Panc1 (cell line): ENCODE measurements around the gene SLIT3. TPM values are rescaled to one million over a fixed set of nuclear protein-coding genes. Genes with fewer than 3 reads are reported as not detected.

Source experiments
- ATAC-seq: fragments of 200-7000 bp; cut with Tn5 transposase; 2 replicates; pipeline ENCODE4 v1.9.1; 2020; ENCODE audit warnings: mild to moderate bottlenecking, moderate library complexity
- BruUV-seq: library from RNA; stranded (reverse); fragments of 400-500 nt; replicated peaks from 2 replicates; lab custom pipeline; 2021; lab: Mats Ljungman, UMichigan
- CTCF ChIA-PET: fragments of 300-600 bp; sonication (Branson Sonifier 250); formaldehyde crosslinking; loops from one replicate; lab custom pipeline; 2022; ENCODE audit warnings: antibody characterized with exemption; lab: Charles Lee
- POLR2A ChIA-PET: fragments of 300-600 bp; sonication (Branson Sonifier 250); formaldehyde crosslinking; loops from one replicate; lab custom pipeline; 2022; ENCODE audit warnings: antibody characterized with exemption; lab: Charles Lee
- DNase-seq: peaks from one replicate; pipeline ENCODE4 v3.0.0-alpha.2; 2010; ENCODE audit warnings: low read depth, low spot score
- H3K27ac ChIP-seq: 2 replicates; pipeline ENCODE4 v1.5.1; 2011; ENCODE audit warnings: mild to moderate bottlenecking, low read length, inconsistent platforms
- H3K27me3 ChIP-seq: fragments of 200-500 bp; sonication (Bioruptor generic); 2 replicates; pipeline ENCODE4 v1.6.0; 2014; ENCODE audit warnings: low read length, inconsistent platforms; ENCODE audit not compliant: control insufficient read depth, insufficient read depth
- H3K36me3 ChIP-seq: fragments of 200-500 bp; sonication (Bioruptor generic); 2 replicates; pipeline ENCODE4 v1.5.1; 2014; ENCODE audit warnings: inconsistent platforms, mild to moderate bottlenecking, low read length, moderate library complexity; ENCODE audit not compliant: control insufficient read depth, insufficient read depth
- H3K4me1 ChIP-seq: 2 replicates; pipeline ENCODE4 v1.5.1; 2011; ENCODE audit warnings: inconsistent platforms, mild to moderate bottlenecking, low read length, moderate library complexity; ENCODE audit not compliant: control insufficient read depth, insufficient read depth
- H3K4me3 ChIP-seq, 2 experiments: 2 replicates each; pipeline ENCODE4 v1.5.1; 2011 to 2012; ENCODE audit warnings: low read depth in 2 of 2, low read length in 2 of 2, mild to moderate bottlenecking in 2 of 2, inconsistent platforms in 1 of 2, moderate library complexity in 1 of 2
- H3K9me3 ChIP-seq: fragments of 200-500 bp; sonication (Bioruptor generic); 2 replicates; pipeline ENCODE4 v1.5.1; 2014; ENCODE audit warnings: low read depth, mild to moderate bottlenecking, inconsistent platforms, low read length, moderate library complexity; ENCODE audit not compliant: control insufficient read depth, insufficient read depth
- CTCF ChIP-seq: fragments of 450-650 bp; IDR thresholded peaks from 2 replicates; pipeline ENCODE4 v1.5.1; 2017; ENCODE audit warnings: mild to moderate bottlenecking
- POLR2AphosphoS5 ChIP-seq: IDR thresholded peaks from 2 replicates; pipeline ENCODE4 v1.6.1; 2012; ENCODE audit warnings: mild to moderate bottlenecking, low read depth, low read length, moderate library complexity
- SIN3A ChIP-seq: IDR thresholded peaks from 2 replicates; pipeline ENCODE4 v1.6.1; 2012; ENCODE audit warnings: low read depth, mild to moderate bottlenecking, low read length, moderate library complexity, borderline replicate concordance; ENCODE audit not compliant: insufficient read depth
- TCF7L2 ChIP-seq: IDR thresholded peaks from 2 replicates; pipeline ENCODE4 v1.6.1; 2011; ENCODE audit warnings: mild to moderate bottlenecking, low read depth, low read length, inconsistent platforms
- in situ Hi-C: cut with HindIII; loops from 2 replicates; pipeline ENCODE4 v1.10.0; 2016; ENCODE audit warnings: low sequenced_read_pairs, low pct_unique_long_range_greater_than_20kb
- intact Hi-C: fragments of 100-400 bp; cut with micrococcal nuclease; formaldehyde crosslinking; loops from one replicate; pipeline ENCODE4 v1.10.0; 2022; ENCODE audit not compliant: unreplicated experiment
- total RNA-seq: library from RNA; stranded (reverse); gene quantifications from one replicate; pipeline ENCODE4 v1.2.1, GENCODE V29; 2021; ENCODE audit not compliant: unreplicated experiment
- TF ChIP-seq, protein P1 (sequence below), 2 experiments: IDR thresholded peaks; 2 replicates each; pipeline ENCODE4 v1.6.1; 2011 to 2012; ENCODE audit warnings: low read depth in 2 of 2, control low read depth in 1 of 2, low read length in 1 of 2, mild to moderate bottlenecking in 1 of 2, moderate library complexity in 1 of 2; ENCODE audit not compliant: insufficient read depth in 1 of 2

The SLIT3 gene
- total RNA-seq, 1 experiment from 2014 or later = 26.4 TPM

GRCh38 chr5:168860081-168860480, 440.9 kb downstream of the SLIT3 start:
- H3K4me3 ChIP-seq = no peak overlapping the region
- in situ Hi-C loops = no loop called here
- no peaks in the 10 kb centered on the region for H3K9me3 ChIP-seq
- no peak overlapping the region for H3K27ac ChIP-seq
- ChIA-PET POLR2A (no interaction called here), CTCF (no interaction called here)
- intact Hi-C loops = no loop called here
- no peaks in the 10 kb centered on the region for H3K4me1 ChIP-seq
- ATAC-seq = no peak
- no peaks in the 10 kb centered on the region for H3K36me3 ChIP-seq
- no peak for DNase-seq
- H3K27me3 ChIP-seq = no peaks in the 10 kb centered on the region
- TF ChIP-seq CTCF (no peak), POLR2AphosphoS5 (no peak), TCF7L2 (no peak), SIN3A (no peak)
- TF ChIP-seq, protein P1, sequence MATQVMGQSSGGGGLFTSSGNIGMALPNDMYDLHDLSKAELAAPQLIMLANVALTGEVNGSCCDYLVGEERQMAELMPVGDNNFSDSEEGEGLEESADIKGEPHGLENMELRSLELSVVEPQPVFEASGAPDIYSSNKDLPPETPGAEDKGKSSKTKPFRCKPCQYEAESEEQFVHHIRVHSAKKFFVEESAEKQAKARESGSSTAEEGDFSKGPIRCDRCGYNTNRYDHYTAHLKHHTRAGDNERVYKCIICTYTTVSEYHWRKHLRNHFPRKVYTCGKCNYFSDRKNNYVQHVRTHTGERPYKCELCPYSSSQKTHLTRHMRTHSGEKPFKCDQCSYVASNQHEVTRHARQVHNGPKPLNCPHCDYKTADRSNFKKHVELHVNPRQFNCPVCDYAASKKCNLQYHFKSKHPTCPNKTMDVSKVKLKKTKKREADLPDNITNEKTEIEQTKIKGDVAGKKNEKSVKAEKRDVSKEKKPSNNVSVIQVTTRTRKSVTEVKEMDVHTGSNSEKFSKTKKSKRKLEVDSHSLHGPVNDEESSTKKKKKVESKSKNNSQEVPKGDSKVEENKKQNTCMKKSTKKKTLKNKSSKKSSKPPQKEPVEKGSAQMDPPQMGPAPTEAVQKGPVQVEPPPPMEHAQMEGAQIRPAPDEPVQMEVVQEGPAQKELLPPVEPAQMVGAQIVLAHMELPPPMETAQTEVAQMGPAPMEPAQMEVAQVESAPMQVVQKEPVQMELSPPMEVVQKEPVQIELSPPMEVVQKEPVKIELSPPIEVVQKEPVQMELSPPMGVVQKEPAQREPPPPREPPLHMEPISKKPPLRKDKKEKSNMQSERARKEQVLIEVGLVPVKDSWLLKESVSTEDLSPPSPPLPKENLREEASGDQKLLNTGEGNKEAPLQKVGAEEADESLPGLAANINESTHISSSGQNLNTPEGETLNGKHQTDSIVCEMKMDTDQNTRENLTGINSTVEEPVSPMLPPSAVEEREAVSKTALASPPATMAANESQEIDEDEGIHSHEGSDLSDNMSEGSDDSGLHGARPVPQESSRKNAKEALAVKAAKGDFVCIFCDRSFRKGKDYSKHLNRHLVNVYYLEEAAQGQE (IDR thresholded peaks at IDR 0.05; ENCODE audit: insufficient read depth in 1 of 2, low read depth in 2 of 2, low read length in 1 of 2) = no peak
- no TSS peak for BruUV-seq

- Histone ChIP-seq H3K36me3 (no peaks in the 10 kb centered on the region), H3K27me3 (no peaks in the 10 kb centered on the region), H3K9me3 (no peaks in the 10 kb centered on the region), H3K4me3 (no peak overlapping the region), H3K27ac (no peak overlapping the region), H3K4me1 (no peaks in the 10 kb centered on the region)
- TF ChIP-seq SIN3A (no peak), TCF7L2 (no peak), POLR2AphosphoS5 (no peak), CTCF (no peak)
- TF ChIP-seq, protein P1 (IDR thresholded peaks at IDR 0.05; ENCODE audit: insufficient read depth in 1 of 2, low read depth in 2 of 2, low read length in 1 of 2) = no peak
- ATAC-seq (no peak), DNase-seq (no peak)
- ChIA-PET CTCF (no interaction called here), POLR2A (no interaction called here)
- in situ Hi-C loops (no loop called here), intact Hi-C loops (no loop called here)
- BruUV-seq = no TSS peak
Measured at GRCh38 chr5:168859471-168859870, 441.5 kb downstream of the SLIT3 start.
